ENCODE data around the gene UBE4B. TPM values are rescaled to one million over a fixed set of nuclear protein-coding genes. Genes with fewer than 3 reads are reported as not detected.

UBE4B gene
- total and polyA plus RNA-seq, 9 donors = 26.3 to 46.9 (median 38.9) TPM

DNA sequence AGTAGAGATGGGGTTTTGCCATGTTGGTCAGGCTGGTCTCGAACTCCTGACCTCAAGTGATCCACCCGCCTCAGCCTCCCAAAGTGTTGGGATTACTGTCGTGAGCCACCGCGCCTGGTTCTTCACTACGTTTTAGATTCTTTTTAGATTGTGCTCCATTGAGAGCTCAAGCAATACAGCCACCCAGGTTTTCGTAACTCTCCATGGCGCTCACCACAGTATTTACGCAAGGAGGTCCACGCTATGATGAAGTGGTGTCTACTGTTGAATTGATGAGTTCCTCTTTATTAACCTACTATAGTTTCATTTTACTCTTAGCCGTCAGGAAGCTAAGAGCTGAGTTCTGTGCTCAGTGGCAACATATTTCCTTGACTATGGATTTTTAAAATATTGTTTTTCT is 175.8 kb downstream of the UBE4B start:
- H3K27me3 ChIP-seq = no peaks in the 10 kb centered on the region
- no peaks in the 10 kb centered on the region for H3K36me3 ChIP-seq
- no peak for DNase-seq
- TF ChIP-seq, protein P1, sequence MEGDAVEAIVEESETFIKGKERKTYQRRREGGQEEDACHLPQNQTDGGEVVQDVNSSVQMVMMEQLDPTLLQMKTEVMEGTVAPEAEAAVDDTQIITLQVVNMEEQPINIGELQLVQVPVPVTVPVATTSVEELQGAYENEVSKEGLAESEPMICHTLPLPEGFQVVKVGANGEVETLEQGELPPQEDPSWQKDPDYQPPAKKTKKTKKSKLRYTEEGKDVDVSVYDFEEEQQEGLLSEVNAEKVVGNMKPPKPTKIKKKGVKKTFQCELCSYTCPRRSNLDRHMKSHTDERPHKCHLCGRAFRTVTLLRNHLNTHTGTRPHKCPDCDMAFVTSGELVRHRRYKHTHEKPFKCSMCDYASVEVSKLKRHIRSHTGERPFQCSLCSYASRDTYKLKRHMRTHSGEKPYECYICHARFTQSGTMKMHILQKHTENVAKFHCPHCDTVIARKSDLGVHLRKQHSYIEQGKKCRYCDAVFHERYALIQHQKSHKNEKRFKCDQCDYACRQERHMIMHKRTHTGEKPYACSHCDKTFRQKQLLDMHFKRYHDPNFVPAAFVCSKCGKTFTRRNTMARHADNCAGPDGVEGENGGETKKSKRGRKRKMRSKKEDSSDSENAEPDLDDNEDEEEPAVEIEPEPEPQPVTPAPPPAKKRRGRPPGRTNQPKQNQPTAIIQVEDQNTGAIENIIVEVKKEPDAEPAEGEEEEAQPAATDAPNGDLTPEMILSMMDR (IDR thresholded peaks at IDR 0.05) = no peak
- no peak for TF ChIP-seq POLR2A (IDR thresholded peaks at IDR 0.05)
- H3K4me3 ChIP-seq = no peak overlapping the region
- H3K4me1 ChIP-seq (ENCODE audit: insufficient read depth) = peaks cover 7% of the 10 kb centered on the region
- no peaks in the 10 kb centered on the region for H3K9me3 ChIP-seq
- 89 to 92% (median 91%) methylated on average over 11 of the region's 11 CpGs for WGBS, 3 donors
- H3K27ac ChIP-seq = peak overlapping the region in 1 of 2 donors; percentile 99
- intact Hi-C loops (cut with DNase I) = no loop called here

DNA sequence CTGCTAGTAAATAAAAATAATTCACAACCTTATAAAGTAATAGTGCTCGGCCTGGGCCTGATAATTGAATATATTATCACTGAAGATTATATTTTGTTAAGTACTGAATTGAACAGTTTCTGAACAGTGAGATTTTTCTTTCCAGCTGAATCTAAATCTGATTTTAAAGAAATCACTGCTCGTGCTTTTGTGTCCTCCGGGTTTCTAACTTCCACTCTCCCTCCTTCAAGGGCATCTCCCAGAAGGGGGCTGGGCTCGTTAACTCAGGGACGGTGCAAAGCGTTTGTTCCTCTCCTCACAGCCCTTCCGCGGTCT is 176.8 kb downstream of the UBE4B start:
- TF ChIP-seq POLR2A (IDR thresholded peaks at IDR 0.05) (no peak), EP300 (IDR thresholded peaks at IDR 0.05) (no peak)
- TF ChIP-seq, protein P1 (IDR thresholded peaks at IDR 0.05) = no peak
- no peak for DNase-seq
- H3K27ac ChIP-seq = peak overlapping the region; percentile 96 to 99
- 1 to 3% (median 2%) methylated on average over 8 of the region's 8 CpGs for WGBS, 3 donors
- H3K4me3 ChIP-seq = peak overlapping the region; percentile 89
- no peaks in the 10 kb centered on the region for H3K9me3 ChIP-seq
- peaks cover 9% of the 10 kb centered on the region for H3K4me1 ChIP-seq (ENCODE audit: insufficient read depth)
- intact Hi-C loops (cut with DNase I) = no loop called here
- no peaks in the 10 kb centered on the region for H3K27me3 ChIP-seq
- no peaks in the 10 kb centered on the region for H3K36me3 ChIP-seq

DNA sequence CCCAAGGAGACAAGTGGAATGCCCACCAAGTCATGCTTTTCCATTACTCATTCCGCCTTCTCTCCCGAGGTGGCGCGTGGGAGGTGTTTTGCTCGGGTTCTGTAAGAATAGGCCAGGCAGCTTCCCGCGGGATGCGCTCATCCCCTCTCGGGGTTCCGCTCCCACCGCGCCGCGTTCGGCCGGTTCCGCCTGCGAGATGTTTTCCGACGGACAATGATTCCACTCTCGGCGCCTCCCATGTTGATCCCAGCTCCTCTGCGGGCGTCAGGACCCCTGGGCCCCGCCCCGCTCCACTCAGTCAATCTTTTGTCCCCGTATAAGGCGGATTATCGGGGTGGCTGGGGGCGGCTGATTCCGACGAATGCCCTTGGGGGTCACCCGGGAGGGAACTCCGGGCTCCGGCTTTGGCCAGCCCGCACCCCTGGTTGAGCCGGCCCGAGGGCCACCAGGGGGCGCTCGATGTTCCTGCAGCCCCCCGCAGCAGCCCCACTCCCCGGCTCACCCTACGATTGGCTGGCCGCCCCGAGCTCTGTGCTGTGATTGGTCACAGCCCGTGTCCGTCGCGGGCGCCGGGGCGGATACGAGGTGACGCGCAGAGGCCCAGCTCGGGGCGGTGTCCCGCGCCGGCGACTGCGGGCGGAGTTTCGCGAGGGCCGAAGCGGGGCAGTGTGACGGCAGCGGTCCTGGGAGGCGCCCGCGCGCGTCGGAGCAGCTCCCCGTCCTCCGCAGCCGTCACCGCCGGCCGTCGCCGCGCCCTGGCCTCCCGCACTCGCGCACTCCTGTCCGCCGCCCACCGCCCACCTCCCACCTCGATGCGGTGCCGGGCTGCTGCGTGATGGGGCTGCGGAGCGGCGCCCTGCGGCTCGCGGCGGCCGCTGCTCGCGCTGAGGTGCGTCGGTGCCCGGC is 177.4 kb downstream of the UBE4B start, which contains the start of gene KIF1B:
TSS of gene KIF1B (plus strand) at position 666 of the 906 bp plus-strand sequence. CDS start 21,759 bp downstream, outside the sequence.
- intact Hi-C loops (cut with DNase I) = loop anchor here in 1 of 4 donors (2.0 kb wide), 1 partner anchor 177 kb away; the partner anchor contains the start of gene UBE4B
- Histone ChIP-seq H3K4me3 (peak within 1 kb of the TSS; percentile 89), H3K27me3 (no peaks in the 10 kb centered on the region), H3K4me1 (ENCODE audit: insufficient read depth) (peaks cover 9% of the 10 kb centered on the region), H3K27ac (peak within 1 kb of the TSS; percentile 96 to 99), H3K36me3 (no peaks in the 10 kb centered on the region), H3K9me3 (no peaks in the 10 kb centered on the region)
- TF ChIP-seq EP300 (IDR thresholded peaks at IDR 0.05) (peak; percentile 38), POLR2A (IDR thresholded peaks at IDR 0.05) (peak; percentile 97)
- TF ChIP-seq, protein P1 (IDR thresholded peaks at IDR 0.05) = peak; percentile 98 to 99 (median 99)
- WGBS, 3 donors = 1% methylated on average over 53 to 107 of the region's 107 CpGs
- DNase-seq = peak; percentile 99 to 100 (median 99)

DNA sequence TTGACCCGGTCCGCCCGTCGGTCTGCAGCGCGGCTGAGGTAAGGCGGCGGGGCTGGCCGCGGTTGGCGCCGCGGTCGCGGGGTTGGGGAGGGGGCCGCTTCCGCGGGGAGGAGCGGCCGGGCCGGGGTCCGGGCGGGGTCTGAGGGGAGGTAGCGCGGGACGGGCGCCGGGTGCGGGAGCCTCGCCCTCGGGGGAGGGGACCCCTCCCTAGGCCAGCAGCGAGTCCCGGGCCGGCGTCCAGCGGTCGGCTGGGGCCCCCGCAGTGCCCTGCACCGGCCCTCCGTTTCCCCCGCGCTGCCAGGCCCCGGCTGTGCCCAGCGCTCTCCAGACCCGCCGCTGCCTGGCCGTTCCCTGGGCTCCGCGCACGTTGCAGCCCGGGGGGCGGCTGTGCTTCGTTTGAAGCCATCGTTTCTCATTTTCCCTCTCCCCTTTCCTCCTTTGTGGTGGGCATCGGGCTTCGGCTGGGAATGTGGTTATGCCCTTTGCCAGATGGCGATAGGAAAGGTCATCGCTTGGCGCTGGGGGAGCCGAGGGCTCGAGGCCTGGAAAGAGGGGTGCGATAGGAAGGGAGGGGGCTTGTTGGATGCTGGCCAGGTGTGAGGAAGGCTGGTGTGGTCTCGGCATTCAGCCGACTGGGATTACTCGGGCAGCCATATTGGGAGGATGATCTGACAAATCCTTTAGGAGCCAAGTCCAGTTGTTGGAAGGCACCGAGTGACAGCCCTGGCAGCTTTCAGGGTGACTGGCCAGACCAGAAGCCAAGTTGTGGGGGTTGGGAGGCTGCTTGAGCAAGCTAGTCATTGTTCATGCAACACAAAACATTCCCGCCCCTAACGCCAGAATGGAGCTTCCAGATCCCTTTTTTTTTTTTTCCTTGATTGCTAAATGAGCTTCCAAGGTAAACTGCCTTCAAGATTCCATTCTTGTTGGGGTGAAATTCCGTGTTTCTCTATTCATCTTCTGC is 178.4 kb downstream of the UBE4B start:
- Histone ChIP-seq H3K36me3 (no peaks in the 10 kb centered on the region), H3K4me1 (ENCODE audit: insufficient read depth) (peaks cover 12% of the 10 kb centered on the region), H3K4me3 (peak overlapping the region; percentile 89), H3K27ac (peak overlapping the region; percentile 96 to 99), H3K27me3 (no peaks in the 10 kb centered on the region), H3K9me3 (no peaks in the 10 kb centered on the region)
- TF ChIP-seq, protein P1 (IDR thresholded peaks at IDR 0.05) = no peak
- TF ChIP-seq POLR2A (IDR thresholded peaks at IDR 0.05) (peak; percentile 28), EP300 (IDR thresholded peaks at IDR 0.05) (no peak)
- DNase-seq = peak; percentile 86 to 96 (median 93)
- 1% methylated on average over 19 to 69 of the region's 69 CpGs for WGBS, 3 donors
- intact Hi-C loops (cut with DNase I) = loop anchor here in 1 of 4 donors (2.0 kb wide), 1 partner anchor 178 kb away; the partner anchor contains the start of gene UBE4B
